ENCODE data around the gene SDK1. TPM values are rescaled to one million over a fixed set of nuclear protein-coding genes. Genes with fewer than 3 reads are reported as not detected.

The SDK1 gene
- polyA plus RNA-seq, 1 donor: 3.4 TPM

- no peak for DNase-seq (ENCODE audit: low read depth)
These were observed 160.9 kb downstream of the SDK1 start for GRCh38 chr7:3461923-3462322.

DNA sequence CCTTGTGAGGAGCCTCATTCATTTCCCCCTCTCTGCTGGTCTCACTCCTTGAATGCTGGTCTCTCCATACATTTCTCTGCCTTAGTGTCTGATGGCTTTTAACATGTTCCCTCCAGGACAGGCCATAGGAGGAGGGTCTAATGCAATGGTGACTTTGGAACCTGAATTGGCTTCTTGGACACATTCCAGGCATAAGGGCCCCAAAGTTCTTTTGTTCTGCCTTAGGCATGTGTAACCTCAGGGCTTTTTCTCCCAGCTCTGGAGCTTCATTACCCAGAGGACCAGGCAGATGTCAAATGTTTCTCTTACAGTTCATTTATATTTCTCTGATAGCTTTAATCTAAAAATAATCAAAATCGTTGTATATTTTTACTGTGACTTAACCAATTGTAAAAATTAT is 162.6 kb downstream of the SDK1 start:
- DNase-seq (ENCODE audit: low read depth): no peak

DNA sequence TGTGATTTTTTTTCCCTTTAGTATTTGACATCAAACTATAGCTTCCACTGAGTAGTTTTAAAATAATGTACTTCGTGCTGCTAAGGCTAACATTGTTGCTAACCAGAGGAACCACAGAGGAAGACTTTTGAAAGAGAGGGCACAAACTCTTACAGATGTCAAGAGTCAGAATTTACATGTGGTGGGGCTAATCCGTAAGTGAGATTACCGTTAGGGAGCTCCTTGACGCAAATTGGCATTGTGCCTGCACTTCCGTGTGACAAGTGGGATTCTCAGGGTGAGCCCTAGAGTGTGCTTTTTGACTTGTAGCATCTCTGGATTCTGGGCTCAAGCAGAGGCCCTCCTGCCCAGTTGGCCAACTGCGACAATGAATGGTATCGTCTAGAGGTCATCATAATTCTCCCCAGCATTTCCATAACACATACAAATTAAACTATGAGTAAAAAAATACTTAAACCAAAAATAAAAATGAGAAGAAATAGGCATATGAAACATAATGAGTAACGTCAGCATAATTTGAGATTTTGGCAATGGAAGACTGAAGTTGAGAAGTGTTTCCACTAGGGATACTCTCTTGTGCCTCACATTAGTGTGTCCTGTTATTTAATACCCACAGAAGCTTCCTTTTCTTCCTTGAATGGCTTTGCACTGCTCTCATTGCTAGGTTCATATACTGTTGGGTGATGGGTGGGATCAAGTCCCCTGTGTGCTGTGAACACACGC is 164.0 kb downstream of the SDK1 start:
- DNase-seq (ENCODE audit: low read depth): no peak

- no peak for DNase-seq (ENCODE audit: low read depth)
These were observed 165.2 kb downstream of the SDK1 start for GRCh38 chr7:3466261-3466660.

DNA sequence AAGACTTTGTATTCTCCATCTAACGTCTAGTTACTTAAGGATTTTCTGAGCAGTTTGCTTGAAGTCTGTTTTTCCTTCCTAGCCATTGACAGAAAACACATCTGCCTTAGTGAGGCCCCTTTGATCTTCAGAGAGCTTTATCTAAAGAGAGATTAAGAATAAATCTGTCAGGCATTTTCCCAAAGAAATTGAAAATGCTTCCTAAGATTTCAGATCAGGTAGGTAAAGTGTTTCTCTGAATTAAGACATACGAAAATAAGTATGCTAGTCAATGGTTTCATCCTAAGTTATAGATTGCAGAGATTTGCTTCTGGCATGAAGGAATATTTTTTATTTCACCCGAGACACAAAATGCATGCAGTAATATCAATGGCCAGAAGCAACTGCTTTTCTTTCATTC is 168.6 kb downstream of the SDK1 start:
- DNase-seq (ENCODE audit: low read depth): no peak

DNA sequence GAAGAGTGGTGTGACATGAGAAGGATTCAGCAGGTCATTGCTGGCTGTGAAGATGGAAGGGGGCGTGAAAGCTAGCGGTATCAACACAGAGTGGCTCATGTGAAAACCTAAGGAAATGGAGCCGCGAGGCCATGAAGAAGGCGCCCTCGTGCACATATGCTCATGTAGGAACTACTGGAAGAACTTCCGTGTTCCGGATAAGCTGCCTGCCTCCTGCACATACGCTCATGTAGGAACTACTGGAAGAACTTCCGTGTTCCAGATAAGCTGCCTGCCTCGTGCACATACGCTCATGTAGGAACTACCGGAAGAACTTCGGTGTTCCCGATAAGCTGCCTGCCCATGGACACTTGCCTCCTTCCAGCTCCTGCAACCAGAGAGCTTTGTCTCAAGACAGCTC is 179.1 kb downstream of the SDK1 start:
- DNase-seq (ENCODE audit: low read depth): no peak

DNA sequence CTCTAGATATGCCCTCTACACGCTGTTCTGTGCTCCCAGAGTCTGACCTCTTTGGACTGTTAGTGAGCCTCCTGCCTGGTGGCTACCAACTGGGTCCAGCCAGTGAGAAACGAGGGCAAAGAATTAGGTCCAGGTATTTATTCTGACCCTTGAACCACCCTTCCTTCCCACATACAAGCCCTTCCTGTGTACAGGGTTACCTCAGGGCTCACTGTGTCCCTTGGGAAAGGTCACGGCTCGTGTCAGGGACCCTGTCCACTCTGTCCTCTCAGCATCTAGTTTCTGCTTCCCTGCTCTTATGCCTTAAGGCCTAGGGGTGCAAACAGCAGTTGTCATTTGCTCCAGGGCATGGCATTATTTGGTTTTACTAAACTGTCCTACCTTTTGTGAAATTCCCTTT is 180.4 kb downstream of the SDK1 start:
- no peak for DNase-seq (ENCODE audit: low read depth)

DNA sequence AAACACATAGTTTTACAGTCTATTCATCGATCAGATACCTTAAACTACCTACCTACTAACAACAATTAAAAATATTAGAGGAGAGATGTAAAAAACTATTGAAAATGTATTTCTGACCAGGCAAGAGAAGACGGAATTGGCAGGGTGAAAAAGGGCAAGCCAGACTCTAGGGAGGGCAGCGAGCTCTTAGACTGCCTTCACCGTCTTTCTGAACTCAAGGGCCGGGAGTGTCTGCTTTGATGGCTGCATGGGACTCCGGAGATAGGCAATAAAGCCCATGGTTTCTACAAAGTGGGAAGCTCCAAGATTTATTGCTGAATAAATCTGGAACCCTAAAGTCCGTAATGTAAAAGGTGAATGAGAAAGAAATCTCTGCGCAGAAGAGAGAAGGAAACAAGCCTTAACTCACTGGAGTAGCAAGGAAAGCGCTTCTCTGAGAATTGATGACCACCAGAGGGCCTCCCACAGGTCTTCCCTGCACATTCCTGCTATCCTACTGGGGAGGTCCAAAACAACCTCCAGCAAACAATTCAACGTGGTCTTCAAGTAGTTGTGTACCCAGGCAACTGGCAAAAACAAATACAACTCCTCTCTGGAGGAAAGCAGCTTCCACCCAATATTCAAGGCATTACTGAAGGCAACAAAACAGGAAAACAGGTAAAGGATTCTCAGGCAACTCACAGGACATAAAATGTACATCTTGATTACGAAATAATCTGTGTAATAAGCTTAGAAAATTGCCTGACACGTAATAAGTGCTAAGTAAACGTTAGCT is 181.3 kb downstream of the SDK1 start:
- DNase-seq (ENCODE audit: low read depth): peak; percentile 1

DNA sequence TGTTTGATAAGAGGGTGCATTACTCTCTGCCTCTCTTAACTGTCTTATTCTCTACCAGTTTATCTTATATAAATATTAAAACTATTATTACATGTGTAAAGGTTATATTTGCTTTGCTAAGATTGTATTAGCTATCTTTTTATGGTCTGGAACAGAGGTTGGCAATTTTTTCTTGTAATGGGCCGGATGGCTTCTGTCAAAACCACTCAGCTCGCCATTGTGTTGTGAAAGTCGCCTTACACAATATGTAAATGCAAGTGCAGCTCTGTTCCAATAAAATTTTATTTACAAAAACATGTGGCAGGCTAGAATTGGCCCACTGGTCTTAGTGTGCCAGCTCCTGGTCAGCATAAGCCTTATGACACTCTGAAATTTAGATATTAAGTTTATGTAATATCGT is 185.8 kb downstream of the SDK1 start:
- no peak for DNase-seq (ENCODE audit: low read depth)

DNA sequence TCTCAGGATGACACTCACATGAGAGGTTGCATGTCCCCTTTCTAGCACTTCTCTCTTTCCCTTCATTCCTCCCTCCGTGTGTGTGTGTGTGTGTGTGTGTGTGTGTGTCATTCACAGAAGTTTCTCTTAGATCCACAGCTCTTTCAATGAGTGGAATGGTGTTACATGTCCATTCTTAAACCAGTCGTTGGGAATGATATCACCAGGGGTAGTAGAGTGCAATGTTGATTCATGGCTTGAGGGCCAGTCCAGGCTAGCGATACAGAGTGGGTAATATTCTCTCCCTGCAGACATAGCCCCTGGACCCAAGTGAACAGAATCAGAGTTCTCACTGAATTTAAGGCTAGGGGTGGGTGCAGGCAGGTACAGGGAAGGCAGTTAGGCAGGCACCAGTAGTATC is 187.8 kb downstream of the SDK1 start:
- no peak for DNase-seq (ENCODE audit: low read depth)

DNA sequence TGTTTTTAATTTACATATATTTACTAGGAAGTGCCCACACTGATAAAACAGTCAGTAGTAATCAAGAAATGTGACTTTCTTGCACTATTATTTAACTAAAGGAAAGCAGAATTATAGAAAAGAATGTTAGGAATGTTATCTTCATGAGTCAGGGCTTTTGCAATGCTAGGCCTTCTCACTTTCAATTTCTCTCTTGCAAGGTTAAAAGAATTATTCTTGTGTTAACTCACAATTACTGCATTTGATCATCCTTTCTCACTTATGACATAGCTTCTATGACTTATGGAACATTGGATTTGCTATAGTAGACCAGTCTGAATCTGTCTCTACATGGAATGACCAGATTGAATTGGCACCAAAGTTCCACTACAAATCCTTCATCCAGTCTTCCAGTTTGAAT is 192.4 kb downstream of the SDK1 start:
- no peak for DNase-seq (ENCODE audit: low read depth)

DNA sequence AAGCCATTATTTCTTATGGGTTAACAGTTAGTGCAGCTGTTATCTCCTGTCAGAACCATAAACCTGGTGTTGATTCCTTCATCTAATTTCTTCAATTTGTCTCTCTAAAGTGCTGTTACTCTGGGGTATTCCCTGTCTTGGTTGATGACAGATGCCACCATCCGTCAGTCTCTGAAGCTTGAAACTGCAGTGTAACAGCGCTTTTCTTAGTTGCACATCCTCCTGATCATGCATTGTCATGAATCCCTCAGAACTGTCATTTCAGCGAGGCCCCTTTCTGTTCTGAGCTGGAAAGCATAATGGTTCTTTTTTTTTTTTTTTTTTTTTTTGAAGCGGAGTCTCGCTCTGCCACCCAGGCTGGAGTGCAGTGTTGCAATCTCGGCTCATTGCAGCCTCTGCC is 193.9 kb downstream of the SDK1 start:
- no peak for DNase-seq (ENCODE audit: low read depth)

- no peak for DNase-seq (ENCODE audit: low read depth)
These were observed 194.5 kb downstream of the SDK1 start for GRCh38 chr7:3495530-3495929.

DNA sequence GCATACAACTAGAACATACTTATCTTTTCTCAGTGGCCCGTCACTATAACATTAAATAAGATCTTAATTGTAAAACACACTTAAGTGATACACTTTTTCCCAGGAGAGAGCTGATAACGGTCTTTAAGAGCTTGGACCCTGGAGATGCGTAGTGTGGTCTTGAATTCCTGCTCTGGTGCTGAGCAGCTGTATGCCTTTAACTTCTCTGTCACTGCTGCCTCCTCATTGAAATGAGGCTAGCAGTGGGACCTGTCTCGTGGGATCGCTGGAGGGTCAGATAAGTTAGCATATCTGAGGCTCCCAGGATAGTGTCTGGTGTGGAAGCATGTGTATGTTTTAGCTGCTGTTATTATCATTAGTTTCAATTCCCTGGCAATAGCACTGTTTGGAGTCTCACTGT is 194.9 kb downstream of the SDK1 start:
- no peak for DNase-seq (ENCODE audit: low read depth)

DNA sequence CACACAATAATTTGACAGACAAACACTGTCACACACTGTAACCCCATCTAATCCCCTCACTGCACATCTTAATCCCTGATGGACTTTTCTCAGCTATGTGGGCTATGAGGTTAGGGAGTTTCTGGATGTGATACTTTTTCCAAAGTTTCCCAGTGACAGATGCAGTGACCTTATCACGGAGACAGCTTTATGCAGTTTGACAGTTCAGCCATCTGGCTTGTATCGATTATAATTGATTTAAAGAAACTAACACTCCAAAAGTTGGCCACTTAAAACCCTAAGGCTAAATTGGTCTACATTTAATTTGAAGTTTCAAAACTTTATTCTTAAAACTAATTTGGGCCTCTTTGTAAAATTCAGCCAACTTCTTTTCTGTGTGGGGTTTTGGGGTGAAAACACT is 196.7 kb downstream of the SDK1 start:
- no peak for DNase-seq (ENCODE audit: low read depth)

DNA sequence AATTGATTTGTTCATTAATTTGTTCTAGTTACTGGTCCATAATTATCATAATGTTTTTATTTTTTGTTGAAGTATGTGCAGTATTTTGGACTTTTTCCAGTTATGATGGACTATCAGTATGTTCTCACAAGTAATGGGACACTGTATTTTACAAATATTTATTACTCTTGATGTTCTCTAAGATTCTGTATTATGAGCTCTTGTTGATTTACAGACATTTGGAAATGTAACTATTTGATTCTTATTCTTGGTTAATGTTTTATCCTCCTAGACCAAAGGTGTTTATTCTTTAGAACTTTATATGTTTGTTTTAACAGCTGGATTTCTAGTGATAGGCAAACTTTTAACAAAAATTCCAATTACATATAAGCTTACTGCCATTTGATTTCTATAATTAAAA is 200.6 kb downstream of the SDK1 start:
- DNase-seq (ENCODE audit: low read depth): no peak

DNA sequence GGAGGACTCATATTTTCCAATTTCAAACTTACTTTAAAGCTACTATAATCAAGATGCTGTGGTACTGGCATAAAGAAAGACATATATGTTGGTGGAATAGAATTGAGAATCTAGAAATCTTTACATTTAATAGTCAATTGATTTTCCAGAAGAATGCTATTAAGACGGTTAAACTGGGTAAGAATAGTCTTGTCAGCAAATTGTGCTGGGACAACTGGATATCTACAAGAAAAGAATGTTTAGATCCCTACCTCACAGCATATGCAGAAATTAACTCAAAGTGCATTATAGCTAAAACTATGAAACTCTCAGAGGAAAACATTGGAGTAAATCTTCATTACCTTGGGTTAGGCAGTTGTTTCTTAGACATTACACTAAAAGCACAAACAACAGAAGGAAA is 203.3 kb downstream of the SDK1 start:
- no peak for DNase-seq (ENCODE audit: low read depth)

DNA sequence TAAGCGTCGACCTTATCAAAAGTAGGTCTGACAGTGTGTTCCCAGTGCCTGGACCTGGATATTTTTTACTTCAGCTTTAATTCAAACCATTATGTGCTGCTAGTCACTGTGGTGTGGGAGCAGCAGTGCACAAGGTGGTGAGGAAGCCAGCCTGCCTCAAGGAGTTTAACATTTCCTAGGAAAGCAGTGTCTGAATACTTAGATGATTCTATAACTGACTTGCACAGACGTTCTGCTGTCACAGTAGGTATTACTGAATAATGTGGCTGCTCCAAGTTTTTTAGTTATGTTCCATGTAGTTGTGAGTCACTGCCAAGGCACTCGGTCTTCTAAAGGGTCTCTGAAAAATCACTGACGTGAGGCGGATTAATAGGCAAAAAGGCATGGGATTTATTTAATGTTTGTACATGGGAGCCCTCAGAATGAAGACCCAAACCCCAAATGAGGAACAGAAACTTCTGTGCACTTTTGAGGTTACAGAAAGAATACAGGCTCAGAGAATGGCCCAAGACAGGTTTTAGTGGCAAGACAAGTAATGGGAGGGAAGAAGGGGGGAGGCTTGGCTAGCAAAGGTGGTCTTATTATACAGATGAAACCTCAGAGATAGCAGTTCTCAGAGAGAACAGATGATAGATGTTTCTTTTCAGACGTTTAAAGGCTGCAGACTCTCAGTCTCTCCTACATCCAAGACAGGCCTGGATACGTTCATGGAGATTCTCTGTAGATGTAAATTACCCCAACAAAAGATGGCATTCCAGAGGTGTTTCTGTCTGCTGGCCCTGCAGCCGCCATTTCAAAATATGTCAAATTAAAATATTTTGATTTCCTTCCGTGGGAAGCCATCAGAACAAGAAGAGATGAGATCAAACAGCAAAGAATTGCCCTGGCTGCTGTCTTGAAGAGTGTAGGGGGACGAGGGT is 209.3 kb downstream of the SDK1 start:
- no peak for DNase-seq (ENCODE audit: low read depth)

DNA sequence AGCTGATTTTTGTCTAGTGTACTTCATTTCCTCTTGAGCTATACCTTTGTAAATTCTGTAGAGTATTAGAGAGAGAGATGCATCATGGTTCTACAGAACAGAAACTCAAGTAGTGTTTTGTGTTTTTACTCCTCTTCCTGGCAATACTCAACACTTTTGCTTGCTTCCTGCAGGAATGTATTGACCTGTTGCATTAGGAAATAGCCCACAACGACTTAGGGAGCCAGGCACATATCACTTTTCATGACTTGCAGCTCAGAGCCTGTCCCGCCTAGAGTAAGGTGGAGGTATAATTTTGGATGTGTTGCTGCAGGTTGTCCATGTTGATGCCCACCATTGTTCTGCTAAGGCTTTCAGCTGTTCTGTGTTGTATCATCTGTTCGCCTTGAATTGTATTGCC is 216.3 kb downstream of the SDK1 start:
- DNase-seq (ENCODE audit: low read depth): no peak

GRCh38 chr7:3518546-3518945 is 217.5 kb downstream of the SDK1 start:
- no peak for DNase-seq (ENCODE audit: low read depth)

DNA sequence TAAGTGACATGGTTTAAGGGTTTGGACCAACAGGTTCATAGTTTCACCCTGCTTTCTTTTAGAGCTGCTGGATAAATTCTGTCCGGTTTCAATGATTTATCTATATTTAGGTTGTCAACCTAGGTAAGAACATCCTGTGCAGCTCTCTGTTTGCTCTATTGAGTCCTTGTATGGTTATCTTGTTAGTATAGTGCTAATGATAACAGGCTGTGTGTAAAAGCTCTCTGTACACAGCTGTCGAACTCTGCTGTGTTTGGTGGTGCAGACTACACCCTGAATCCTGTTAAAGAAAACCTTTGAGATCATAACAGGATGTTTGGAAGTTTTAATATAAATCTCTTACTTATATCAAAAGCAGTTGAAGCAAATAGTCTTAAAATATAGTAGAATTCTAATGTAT is 219.2 kb downstream of the SDK1 start:
- DNase-seq (ENCODE audit: low read depth): no peak

DNA sequence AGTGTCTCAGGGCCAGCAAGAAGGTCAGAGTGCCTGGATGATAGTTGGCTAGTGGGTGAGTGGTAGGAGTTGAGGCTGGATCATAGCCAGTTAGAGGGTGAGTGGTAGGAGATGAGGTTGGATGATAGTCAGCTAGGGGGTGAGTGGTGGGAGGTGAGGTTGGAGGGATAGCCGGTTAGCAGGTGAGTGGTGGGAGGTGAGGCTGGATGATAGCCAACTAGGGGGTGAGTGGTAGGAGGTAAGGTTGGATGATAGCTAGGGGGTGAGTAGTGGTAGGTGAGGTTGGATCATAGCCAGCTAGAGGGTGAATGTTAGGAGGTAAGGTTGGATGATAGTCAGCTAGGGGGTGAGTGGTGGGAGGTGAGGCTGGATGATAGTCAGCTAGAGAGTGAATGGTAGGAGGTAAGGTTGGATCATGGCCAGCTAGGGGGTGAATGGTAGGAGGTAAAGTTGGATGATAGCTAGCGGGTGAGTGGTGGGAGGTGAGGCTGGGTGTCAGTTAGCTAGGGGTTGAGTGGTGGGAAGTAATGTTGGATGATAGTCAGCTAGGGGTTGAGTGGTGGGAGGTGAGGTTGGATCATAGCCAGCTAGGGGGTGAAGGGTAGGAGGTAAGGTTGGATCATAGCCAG is 226.6 kb downstream of the SDK1 start:
- DNase-seq (ENCODE audit: low read depth): no peak

Data from forelimb muscle (tissue), 1 donor.